ENCODE results near the gene RASAL2.
"Not testable (repeated sequence)": the region's sequence is repeated elsewhere in the genome, so short reads cannot be mapped to it uniquely, and the experiment has no call there.

The RASAL2 gene

GRCh38 chr1:178498896-178499675, 405.2 kb downstream of the RASAL2 start:
- no peak for DNase-seq

GRCh38 chr1:178500091-178500770, 406.3 kb downstream of the RASAL2 start:
- no peak for DNase-seq

- no peak for DNase-seq
Observed at GRCh38 chr1:178500936-178501554, 407.1 kb downstream of the RASAL2 start.

GRCh38 chr1:178501705-178502329, 407.9 kb downstream of the RASAL2 start:
- DNase-seq: peak; percentile 36

- no peak for DNase-seq
Observed at GRCh38 chr1:178502330-178502714, 408.4 kb downstream of the RASAL2 start.

- DNase-seq: no peak
Observed at GRCh38 chr1:178502856-178503255, 409.0 kb downstream of the RASAL2 start.

- not testable (repeated sequence) for DNase-seq
Observed at GRCh38 chr1:178503316-178503715, 409.4 kb downstream of the RASAL2 start.

GRCh38 chr1:178503849-178504248, 409.9 kb downstream of the RASAL2 start:
- DNase-seq: no peak

GRCh38 chr1:178504286-178504685, 410.4 kb downstream of the RASAL2 start:
- no peak for DNase-seq

- no peak for DNase-seq
Observed at GRCh38 chr1:178506177-178506576, 412.3 kb downstream of the RASAL2 start.

- no peak for DNase-seq
Observed at GRCh38 chr1:178506669-178507068, 412.8 kb downstream of the RASAL2 start.

GRCh38 chr1:178509414-178510007, 415.6 kb downstream of the RASAL2 start:
- no peak for DNase-seq

GRCh38 chr1:178510155-178510554, 416.3 kb downstream of the RASAL2 start:
- no peak for DNase-seq

- DNase-seq: no peak
Observed at GRCh38 chr1:178512566-178513277, 418.8 kb downstream of the RASAL2 start, which contains the start of gene TEX35. TSS of gene TEX35 (plus strand) at chr1:178513109. CDS start at chr1:178513189, 80 bp downstream.

GRCh38 chr1:178513278-178513983, 419.5 kb downstream of the RASAL2 start:
- no peak for DNase-seq

GRCh38 chr1:178516110-178516509, 422.2 kb downstream of the RASAL2 start:
- DNase-seq: no peak

GRCh38 chr1:178518894-178519293, 425.0 kb downstream of the RASAL2 start:
- DNase-seq: no peak

GRCh38 chr1:178520803-178521202, 426.9 kb downstream of the RASAL2 start:
- DNase-seq: no peak

- no peak for DNase-seq
Observed at GRCh38 chr1:178521241-178521640, 427.3 kb downstream of the RASAL2 start.

- DNase-seq: no peak
Observed at GRCh38 chr1:178527117-178527516, 433.2 kb downstream of the RASAL2 start.

GRCh38 chr1:178528228-178528952, 434.5 kb downstream of the RASAL2 start:
- DNase-seq: no peak
